A549 (cell line): ENCODE results near the gene TMEM18. TPM values are rescaled to one million over a fixed set of nuclear protein-coding genes. Genes with fewer than 3 reads are reported as not detected.

Experiments used
- ATAC-seq, 2 experiments: fragments of 200-7000 bp in 1 of 2; fragments of >200 bp in 1 of 2; cut with Nextera tagmentation in 1 of 2; cut with Tn5 transposase in 1 of 2; 3 replicates each; pipeline versions ENCODE4 v1.8.0 to v1.9.1; 2018 to 2020; ENCODE audit warnings: mild to moderate bottlenecking in 1 of 2, moderate library complexity in 1 of 2
- CTCF ChIA-PET: fragments of 300-600 bp; sonication (Branson Sonifier 250); formaldehyde crosslinking; extraction: SDS; loops from one replicate; lab custom pipeline; 2021; ENCODE audit warnings: antibody characterized with exemption, inconsistent platforms; lab: Yijun Ruan, JAX
- POLR2A ChIA-PET: fragments of 350-600 bp; formaldehyde crosslinking; extraction: SDS; loops from one replicate; lab custom pipeline; 2021; ENCODE audit warnings: antibody characterized with exemption, inconsistent platforms; lab: Yijun Ruan, JAX
- DNase-seq, 2 experiments: peaks; one replicate each; pipeline versions ENCODE4 v3.0.0 to v3.0.0-alpha.2; 2011 to 2016; ENCODE audit warnings: low read depth in 1 of 2, low spot score in 1 of 2
- FAIRE-seq: peaks from 2 replicates; lab custom pipeline; 2011; peaks lifted over from hg19 to GRCh38; lab: Jason Lieb, UNC
- H3K27ac ChIP-seq, 2 experiments: fragments of >200 bp; sonication (Bioruptor Twin); formaldehyde crosslinking; 3 replicates each; pipeline ENCODE4 v1.5.1; 2016 to 2017
- H3K4me1 ChIP-seq: fragments of >200 bp; sonication (Bioruptor Twin); formaldehyde crosslinking; 3 replicates; pipeline ENCODE4 v1.6.1; 2016
- H3K4me2 ChIP-seq: fragments of >200 bp; sonication (Bioruptor Twin); formaldehyde crosslinking; 3 replicates; pipeline ENCODE4 v1.6.1; 2016
- H3K4me3 ChIP-seq: fragments of >200 bp; sonication (Bioruptor Twin); formaldehyde crosslinking; 3 replicates; pipeline ENCODE4 v1.5.1; 2016
- H3K9me3 ChIP-seq: fragments of >200 bp; sonication (Bioruptor Twin); formaldehyde crosslinking; 3 replicates; pipeline ENCODE4 v1.6.1; 2016
- BCL3 ChIP-seq: fragments of >200 bp; sonication (Bioruptor Twin); formaldehyde crosslinking; IDR thresholded peaks from 3 replicates; pipeline ENCODE4 v1.6.1; 2016
- CHD2 ChIP-seq: fragments of 150-350 bp; IDR thresholded peaks from 2 replicates; pipeline ENCODE4 v1.6.1; 2014; ENCODE audit warnings: low read length; ENCODE audit not compliant: partially characterized antibody
- CHD4 ChIP-seq: fragments of 200-600 bp; sonication (generic); IDR thresholded peaks from 2 replicates; pipeline ENCODE4 v1.6.1; 2016; ENCODE audit warnings: antibody characterized with exemption, mild to moderate bottlenecking, borderline replicate concordance
- CTCF ChIP-seq: fragments of >200 bp; sonication (Bioruptor Twin); formaldehyde crosslinking; IDR thresholded peaks from 3 replicates; pipeline ENCODE4 v1.5.1; 2016
- EP300 ChIP-seq, 2 experiments: fragments of >200 bp; sonication (Bioruptor Twin); formaldehyde crosslinking; IDR thresholded peaks; 2 replicates in 1 of 2; 3 replicates in 1 of 2; pipeline ENCODE4 v1.6.1; 2016 to 2017
- ESRRA ChIP-seq: fragments of 150-350 bp; IDR thresholded peaks from 2 replicates; pipeline ENCODE4 v1.6.1; 2014; ENCODE audit warnings: mild to moderate bottlenecking, low read length, borderline replicate concordance
- FOSB ChIP-seq: fragments of 250-450 bp; sonication (Bioruptor Pico); IDR thresholded peaks from 2 replicates; pipeline ENCODE4 v1.5.0; 2020; ENCODE audit warnings: mild to moderate bottlenecking, moderate library complexity
- FOSL2 ChIP-seq, 2 experiments: fragments of 450-650 bp in 1 of 2; fragments of >200 bp in 1 of 2; sonication (Bioruptor Twin) in 1 of 2; formaldehyde crosslinking; IDR thresholded peaks; 2 replicates each; pipeline versions ENCODE4 v1.5.0 to v1.6.1; 2016 to 2020; ENCODE audit warnings: mild to moderate bottlenecking in 1 of 2, moderate library complexity in 1 of 2
- HOXA7 ChIP-seq: fragments of 250-450 bp; sonication (Bioruptor Pico); IDR thresholded peaks from 2 replicates; pipeline ENCODE4 v1.5.0; 2020; ENCODE audit warnings: mild to moderate bottlenecking, moderate library complexity
- HOXB13 ChIP-seq: fragments of 250-450 bp; sonication (Bioruptor Pico); IDR thresholded peaks from 2 replicates; pipeline ENCODE4 v1.5.0; 2020; ENCODE audit warnings: low read depth, mild to moderate bottlenecking, moderate library complexity
- JUN ChIP-seq, 2 experiments: fragments of >200 bp; sonication (Bioruptor Twin); formaldehyde crosslinking; IDR thresholded peaks; 2 replicates in 1 of 2; 3 replicates in 1 of 2; pipeline ENCODE4 v1.6.1; 2016 to 2017
- KDM5A ChIP-seq: fragments of 200-600 bp; sonication (generic); IDR thresholded peaks from 2 replicates; pipeline ENCODE4 v1.6.1; 2016; ENCODE audit warnings: antibody characterized with exemption, mild to moderate bottlenecking
- MAZ ChIP-seq: fragments of 150-350 bp; IDR thresholded peaks from 2 replicates; pipeline ENCODE4 v1.6.1; 2014; ENCODE audit warnings: antibody characterized with exemption, low read depth, low read length, borderline replicate concordance
- MYC ChIP-seq: IDR thresholded peaks from 2 replicates; pipeline ENCODE4 v1.6.1; 2012; ENCODE audit warnings: mild to moderate bottlenecking, inconsistent platforms, low read length, improper control_type of control experiment, borderline replicate concordance
- PHF8 ChIP-seq: fragments of 200-600 bp; sonication (generic); IDR thresholded peaks from 2 replicates; pipeline ENCODE4 v1.6.1; 2016; ENCODE audit warnings: low read depth, mild to moderate bottlenecking, antibody characterized with exemption, moderate library complexity, borderline replicate concordance
- POLR2A ChIP-seq: IDR thresholded peaks from 2 replicates; pipeline ENCODE4 v1.6.1; 2012; ENCODE audit warnings: mild to moderate bottlenecking, low read length
- POLR2AphosphoS2 ChIP-seq: conservative IDR thresholded peaks from 2 replicates; pipeline ENCODE4 v1.6.1; 2012; ENCODE audit warnings: low read length, improper control_type of control experiment, inconsistent platforms
- RNF2 ChIP-seq: fragments of 200-600 bp; sonication (generic); IDR thresholded peaks from 2 replicates; pipeline ENCODE4 v1.6.1; 2016; ENCODE audit warnings: low read depth, mild to moderate bottlenecking, antibody characterized with exemption, moderate library complexity, borderline replicate concordance
- ZNF302 ChIP-seq: fragments of 250-450 bp; sonication (Bioruptor Pico); IDR thresholded peaks from 2 replicates; pipeline ENCODE4 v1.9.0; 2021; ENCODE audit warnings: inconsistent platforms, mild to moderate bottlenecking, moderate library complexity
- ZSCAN20 ChIP-seq: fragments of 250-450 bp; sonication (Bioruptor Pico); IDR thresholded peaks from 2 replicates; pipeline ENCODE4 v1.8.0; 2022; ENCODE audit warnings: mild to moderate bottlenecking, moderate library complexity
- WGBS: methylation state at CpG from one replicate; pipeline ENCODE4 v1.1.6; 2017; ENCODE audit errors: missing lambda C conversion rate; 5-methylcytosine and 5-hydroxymethylcytosine counted together
- polyA plus RNA-seq, 4 experiments: library from polyadenylated mRNA; depleted of rRNA in 3 of 4; stranded (reverse); fragments of >200 nt; fragmentation: RNase III in 1 of 4; extraction: RNeasy Plus Mini Kit Qiagen cat#74134 plus additional on column Dnase treatment in 1 of 4; gene quantifications; 2 replicates in 3 of 4; 3 replicates in 1 of 4; pipeline ENCODE4 v1.2.3, GENCODE V29; 2011 to 2017
- TF ChIP-seq, protein P1 (sequence below): fragments of >200 bp; sonication (Bioruptor Twin); formaldehyde crosslinking; IDR thresholded peaks from 2 replicates; pipeline ENCODE4 v1.6.1; 2016

The TMEM18 gene
- polyA plus RNA-seq, 2 of the 4 experiments (the other 2 are of a cell fraction): 35.6 to 75.0 TPM

GRCh38 chr2:624096-624495, 53.1 kb downstream of the TMEM18 start:
- TF ChIP-seq ESRRA: no peak
- TF ChIP-seq FOSB (CRISPR knock-in tag): no peak
- no peak for TF ChIP-seq POLR2A
- no peak for TF ChIP-seq CHD4
- H3K4me1 ChIP-seq: no peaks in the 10 kb centered on the region
- H3K4me2 ChIP-seq: no peak overlapping the region
- POLR2A ChIA-PET: no interaction called here
- no peak for ATAC-seq
- CTCF ChIA-PET: interaction anchor here (1.0 kb wide), 1 partner anchor 14 kb away, joined by 5 read pairs; no protein-coding TSS in a partner anchor
- DNase-seq: no peak
- 41% methylated on average over 10 of the region's 10 CpGs for WGBS
- no peak overlapping the region for H3K27ac ChIP-seq
- FAIRE-seq: no peak
- peaks cover 4% of the 10 kb centered on the region; the same call in 1 of the 3 replicates for H3K9me3 ChIP-seq
- H3K4me3 ChIP-seq: no peak overlapping the region

- Histone ChIP-seq H3K9me3 (peaks cover 4% of the 10 kb centered on the region; the same call in 1 of the 3 replicates), H3K4me2 (no peak overlapping the region), H3K4me3 (no peak overlapping the region), H3K27ac (no peak overlapping the region), H3K4me1 (no peaks in the 10 kb centered on the region)
- WGBS: 54% methylated on average over 13 of the region's 13 CpGs
- ATAC-seq (no peak), FAIRE-seq (no peak), DNase-seq (no peak)
- ChIA-PET POLR2A (no interaction called here), CTCF (interaction anchor here (1.0 kb wide), 1 partner anchor 15 kb away, joined by 5 read pairs; no protein-coding TSS in a partner anchor)
- TF ChIP-seq HOXB13 (CRISPR knock-in tag): no peak
- TF ChIP-seq POLR2AphosphoS2: no peak
- no peak for TF ChIP-seq CHD4
- no peak for TF ChIP-seq EP300 (IDR thresholded peaks at IDR 0.05)
- no peak for TF ChIP-seq HOXA7
- TF ChIP-seq KDM5A: no peak
- no peak for TF ChIP-seq RNF2
- no peak for TF ChIP-seq ESRRA
- no peak for TF ChIP-seq CHD2
- TF ChIP-seq FOSL2 (IDR thresholded peaks at IDR 0.05): no peak
- no peak for TF ChIP-seq FOSL2 (CRISPR knock-in tag; IDR thresholded peaks at IDR 0.05)
- no peak for TF ChIP-seq ZNF302 (CRISPR knock-in tag)
- no peak for TF ChIP-seq JUN (IDR thresholded peaks at IDR 0.05)
- no peak for TF ChIP-seq PHF8
- TF ChIP-seq MYC: no peak
- TF ChIP-seq BCL3: no peak
- TF ChIP-seq MAZ: no peak
- no peak for TF ChIP-seq ZSCAN20 (CRISPR knock-in tag)
- TF ChIP-seq, protein P1, sequence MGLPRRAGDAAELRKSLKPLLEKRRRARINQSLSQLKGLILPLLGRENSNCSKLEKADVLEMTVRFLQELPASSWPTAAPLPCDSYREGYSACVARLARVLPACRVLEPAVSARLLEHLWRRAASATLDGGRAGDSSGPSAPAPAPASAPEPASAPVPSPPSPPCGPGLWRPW: no peak
- TF ChIP-seq CTCF: no peak
Measured at GRCh38 chr2:623130-623922, 53.9 kb downstream of the TMEM18 start.
